H9 (cell line): ENCODE data around the gene AQP7. TPM values are rescaled to one million over a fixed set of nuclear protein-coding genes. Genes with fewer than 3 reads are reported as not detected.
"Not testable (repeated sequence)": the region's sequence is repeated elsewhere in the genome, so short reads cannot be mapped to it uniquely, and the experiment has no call there.

Experiments used
- DNase-seq: peaks from one replicate; pipeline ENCODE4 v3.0.0-alpha.2; 2017
- H2AFZ ChIP-seq: one replicate; pipeline ENCODE4 v1.6.1; 2013; ENCODE audit warnings: mild to moderate bottlenecking, low read length, control low read depth, moderate library complexity
- H2AK5ac ChIP-seq: 2 replicates; pipeline ENCODE4 v1.6.1; 2013; ENCODE audit warnings: low read length, control low read depth, mixed read lengths; ENCODE audit not compliant: insufficient read length
- H2BK120ac ChIP-seq: one replicate; pipeline ENCODE4 v1.6.1; 2013; ENCODE audit warnings: low read depth, mild to moderate bottlenecking, low read length, control low read depth, inconsistent platforms; ENCODE audit not compliant: poor library complexity, severe bottlenecking
- H2BK12ac ChIP-seq: 2 replicates; pipeline ENCODE4 v1.6.1; 2013; ENCODE audit warnings: low read length, control low read depth, mixed read lengths, low read depth; ENCODE audit not compliant: insufficient read length
- H2BK15ac ChIP-seq: 2 replicates; pipeline ENCODE4 v1.6.1; 2013; ENCODE audit warnings: low read depth, low read length, control low read depth
- H2BK20ac ChIP-seq: one replicate; pipeline ENCODE4 v1.6.1; 2013; ENCODE audit warnings: low read depth, mild to moderate bottlenecking, low read length, control low read depth, inconsistent platforms; ENCODE audit not compliant: poor library complexity, severe bottlenecking
- H2BK5ac ChIP-seq: 2 replicates; pipeline ENCODE4 v1.6.1; 2013; ENCODE audit warnings: low read length, control low read depth, mixed read lengths; ENCODE audit not compliant: insufficient read length
- H3K14ac ChIP-seq: 2 replicates; pipeline ENCODE4 v1.6.1; 2013; ENCODE audit warnings: low read length, control low read depth; ENCODE audit not compliant: insufficient read depth
- H3K18ac ChIP-seq: 2 replicates; pipeline ENCODE4 v1.6.1; 2013; ENCODE audit warnings: low read depth, mild to moderate bottlenecking, mixed read lengths, low read length, control low read depth; ENCODE audit not compliant: insufficient read length
- H3K23ac ChIP-seq: 2 replicates; pipeline ENCODE4 v1.6.1; 2013; ENCODE audit warnings: low read length, control low read depth, mixed read lengths, low read depth; ENCODE audit not compliant: insufficient read length
- H3K23me2 ChIP-seq: 2 replicates; pipeline ENCODE4 v1.6.1; 2013; ENCODE audit warnings: low read depth, mild to moderate bottlenecking, mixed read lengths, low read length, control low read depth; ENCODE audit not compliant: insufficient read length, poor library complexity, severe bottlenecking
- H3K27ac ChIP-seq: 2 replicates; pipeline ENCODE4 v1.5.1; 2013; ENCODE audit warnings: low read length, control low read depth, mixed read lengths, low read depth; ENCODE audit not compliant: insufficient read length
- H3K27me3 ChIP-seq: 2 replicates; pipeline ENCODE4 v1.6.1; 2013; ENCODE audit warnings: low read length, control low read depth, inconsistent platforms; ENCODE audit not compliant: insufficient read depth
- H3K4ac ChIP-seq: 2 replicates; pipeline ENCODE4 v1.6.1; 2013; ENCODE audit warnings: low read depth, mild to moderate bottlenecking, control low read depth, inconsistent platforms, low read length, moderate library complexity
- H3K4me1 ChIP-seq: 2 replicates; pipeline ENCODE4 v1.6.1; 2013; ENCODE audit warnings: low read length, control low read depth, inconsistent platforms; ENCODE audit not compliant: insufficient read depth
- H3K4me2 ChIP-seq: 2 replicates; pipeline ENCODE4 v1.6.1; 2013; ENCODE audit warnings: low read length, control low read depth, mixed read lengths; ENCODE audit not compliant: insufficient read length, insufficient read depth
- H3K56ac ChIP-seq: 2 replicates; pipeline ENCODE4 v1.6.1; 2013; ENCODE audit warnings: low read depth, mild to moderate bottlenecking, mixed read lengths, low read length, control low read depth; ENCODE audit not compliant: insufficient read length
- H3K79me1 ChIP-seq: 2 replicates; pipeline ENCODE4 v1.6.1; 2013; ENCODE audit warnings: low read depth, mild to moderate bottlenecking, moderate library complexity, low read length, control low read depth, inconsistent platforms; ENCODE audit not compliant: insufficient read depth, poor library complexity, severe bottlenecking
- H3K79me2 ChIP-seq: 2 replicates; pipeline ENCODE4 v1.6.1; 2013; ENCODE audit warnings: low read length, control low read depth, inconsistent platforms; ENCODE audit not compliant: insufficient read depth
- H3K9ac ChIP-seq: 2 replicates; pipeline ENCODE4 v1.6.1; 2013; ENCODE audit warnings: low read length, control low read depth, mixed read lengths; ENCODE audit not compliant: insufficient read length; ENCODE audit errors: extremely low read depth
- H3K9me3 ChIP-seq: one replicate; pipeline ENCODE4 v1.6.1; 2013; ENCODE audit warnings: low read depth, low read length, inconsistent platforms; ENCODE audit not compliant: control insufficient read depth
- H3T11ph ChIP-seq: one replicate; pipeline ENCODE4 v1.6.1; 2013; ENCODE audit warnings: mild to moderate bottlenecking, low read length, control low read depth, inconsistent platforms
- H4K20me1 ChIP-seq: one replicate; pipeline ENCODE4 v1.6.1; 2013; ENCODE audit not compliant: control insufficient read depth, insufficient read length, insufficient read depth
- H4K5ac ChIP-seq: 2 replicates; pipeline ENCODE4 v1.6.1; 2013; ENCODE audit warnings: low read depth, mild to moderate bottlenecking, mixed read lengths, low read length, control low read depth; ENCODE audit not compliant: insufficient read length
- H4K8ac ChIP-seq: replicated peaks from 2 replicates; pipeline ENCODE4 v1.6.1; 2013; ENCODE audit warnings: low read length, control low read depth, mixed read lengths, low read depth; ENCODE audit not compliant: insufficient read length
- H4K91ac ChIP-seq: 2 replicates; pipeline ENCODE4 v1.6.1; 2013; ENCODE audit warnings: low read depth, mild to moderate bottlenecking, moderate library complexity, mixed read lengths, low read length, control low read depth; ENCODE audit not compliant: insufficient read length
- H3K27ac Mint-ChIP-seq, 3 experiments: 2 replicates in 2 of 3; 3 replicates in 1 of 3; pipeline ENCODE4 v1.8.0; 2020 to 2021; ENCODE audit warnings: mixed read lengths in 3 of 3, mild to moderate bottlenecking in 1 of 3, moderate library complexity in 1 of 3
- H3K27me3 Mint-ChIP-seq: 2 replicates; pipeline ENCODE4 v1.8.0; 2021; ENCODE audit warnings: low read depth, mild to moderate bottlenecking, moderate library complexity, mixed read lengths
- H3K36me3 Mint-ChIP-seq, 3 experiments: 2 replicates in 2 of 3; 3 replicates in 1 of 3; pipeline ENCODE4 v1.8.0; 2020 to 2021; ENCODE audit warnings: low read depth in 3 of 3, mixed read lengths in 3 of 3; ENCODE audit not compliant: insufficient read depth in 1 of 3
- H3K4me1 Mint-ChIP-seq, 2 experiments: 2 replicates each; pipeline ENCODE4 v1.8.0; 2020; ENCODE audit warnings: mixed read lengths in 2 of 2
- H3K4me3 Mint-ChIP-seq, 2 experiments: 2 replicates in 1 of 2; 3 replicates in 1 of 2; pipeline ENCODE4 v1.8.0; 2020 to 2021; ENCODE audit warnings: mild to moderate bottlenecking in 2 of 2, mixed read lengths in 2 of 2, moderate library complexity in 1 of 2
- H3K9me3 Mint-ChIP-seq, 2 experiments: 2 replicates in 1 of 2; 3 replicates in 1 of 2; pipeline ENCODE4 v1.8.0; 2020; ENCODE audit warnings: mild to moderate bottlenecking in 2 of 2, mixed read lengths in 2 of 2, moderate library complexity in 1 of 2
- WGBS: extraction: QIAGEN DNeasy Blood & Tissue Kit; methylation state at CpG from one replicate; pipeline ENCODE4 v1.1.7; 2013; ENCODE audit warnings: missing lambda C conversion rate, low lambda C conversion rate, mixed read lengths; ENCODE audit not compliant: insufficient read length; ENCODE audit errors: extremely low coverage; 5-methylcytosine and 5-hydroxymethylcytosine counted together
- total RNA-seq: library from RNA; stranded (reverse); gene quantifications from 2 replicates; pipeline ENCODE4 v1.2.1, GENCODE V29; 2021

AQP7 gene
- total RNA-seq, 1 experiment from 2014 or later: not detected

DNA sequence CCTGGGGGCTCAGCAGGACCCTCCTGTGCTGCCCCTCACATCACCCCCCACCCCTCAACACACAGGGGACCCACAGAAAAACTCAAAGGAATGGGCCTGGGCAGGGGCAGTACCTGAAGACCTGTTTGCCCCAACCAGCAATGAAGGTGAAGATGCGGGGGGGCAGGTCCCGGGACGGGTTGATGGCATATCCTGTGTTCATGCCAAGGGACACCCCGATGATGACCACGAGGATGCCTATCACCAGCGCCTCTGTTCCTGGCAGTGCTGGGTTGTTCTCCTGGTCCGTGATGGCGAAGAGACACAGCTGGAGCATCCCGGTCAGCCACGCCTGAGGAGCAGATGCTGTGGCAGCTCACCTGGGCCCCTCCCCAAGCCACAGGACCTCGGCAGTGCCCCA lies 16.8 kb downstream of the AQP7 start:
- not testable (repeated sequence) for H3K79me1 ChIP-seq, H2BK5ac ChIP-seq, H3K27me3 ChIP-seq, H3K18ac ChIP-seq, H3K4me1 ChIP-seq, H2AK5ac ChIP-seq, H3K4me3 Mint-ChIP-seq, H4K20me1 ChIP-seq, H3T11ph ChIP-seq, H3K23me2 ChIP-seq, H3K23ac ChIP-seq, H3K4ac ChIP-seq, H3K27ac Mint-ChIP-seq, H2BK15ac ChIP-seq, H3K79me2 ChIP-seq, H2AFZ ChIP-seq, H3K9me3 ChIP-seq, H4K8ac ChIP-seq, H2BK20ac ChIP-seq, H3K9ac ChIP-seq, DNase-seq, H3K4me2 ChIP-seq, H4K5ac ChIP-seq, H3K56ac ChIP-seq, H3K9me3 Mint-ChIP-seq, H3K27ac ChIP-seq, H3K36me3 Mint-ChIP-seq, H4K91ac ChIP-seq, H3K14ac ChIP-seq, H2BK120ac ChIP-seq, H3K27me3 Mint-ChIP-seq, H2BK12ac ChIP-seq
- no CpG with 5 or more reads among the region's 11 CpGs for WGBS
- peaks cover 25 to 46% of the 10 kb centered on the region in 2 experiments for H3K4me1 Mint-ChIP-seq

DNA sequence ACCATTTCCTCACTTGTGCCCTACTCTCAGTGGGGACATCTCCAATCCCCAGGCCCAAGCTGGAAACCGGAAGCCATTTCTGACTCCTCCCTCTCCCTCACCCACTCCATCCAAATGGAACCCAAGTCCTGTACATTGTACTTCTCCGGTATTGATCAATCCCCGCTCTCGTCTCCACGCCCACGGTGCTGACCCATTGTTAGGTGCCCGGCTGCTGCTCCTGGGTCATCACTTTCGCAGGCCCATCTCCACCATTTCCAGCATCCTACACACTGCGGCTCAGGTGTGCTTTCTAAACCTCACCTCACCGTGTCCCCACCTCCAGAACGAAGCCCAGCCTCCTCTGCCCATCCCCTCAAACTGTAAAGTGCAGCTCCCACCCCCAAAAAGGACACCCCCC lies 19.0 kb downstream of the AQP7 start:
- H3K27ac Mint-ChIP-seq: peak overlapping the region in 1 of 3 experiments; percentile 54; a peak in 2 of 7 replicates
- H3K23me2 ChIP-seq, H3K4ac ChIP-seq, H4K5ac ChIP-seq, H2AK5ac ChIP-seq, H3K4me3 Mint-ChIP-seq, H2BK5ac ChIP-seq, H3K18ac ChIP-seq, H3K9me3 Mint-ChIP-seq, H4K8ac ChIP-seq, H2BK120ac ChIP-seq, H2BK15ac ChIP-seq, H2BK12ac ChIP-seq, H3K27ac ChIP-seq, H3K27me3 ChIP-seq, H3K23ac ChIP-seq, H2AFZ ChIP-seq, H3K56ac ChIP-seq, H3K36me3 Mint-ChIP-seq, H3T11ph ChIP-seq, H3K14ac ChIP-seq, H3K27me3 Mint-ChIP-seq, H3K79me2 ChIP-seq, H3K79me1 ChIP-seq, DNase-seq, H2BK20ac ChIP-seq, H3K4me2 ChIP-seq, H4K20me1 ChIP-seq, H4K91ac ChIP-seq, H3K4me1 ChIP-seq, H3K9ac ChIP-seq, H3K9me3 ChIP-seq: not testable (repeated sequence)
- WGBS: no CpG with 5 or more reads among the region's 11 CpGs
- H3K4me1 Mint-ChIP-seq: peaks cover 24 to 38% of the 10 kb centered on the region in 2 experiments
